ENCODE results near the gene UNC80.

GRCh38 chr2:209956271-209956670, 184.6 kb downstream of the UNC80 start:
- no peak for TF ChIP-seq CTCF (IDR thresholded peaks at IDR 0.05; ENCODE audit: borderline replicate concordance, extremely low read depth, low read length, poor library complexity, severe bottlenecking)
- no peak for TF ChIP-seq EZH2 (IDR thresholded peaks at IDR 0.05; ENCODE audit: borderline replicate concordance, low read depth, low read length, severe bottlenecking)
